Amniotic epithelial cell (primary cell): ENCODE data around the gene KLHL13.
"Not testable (repeated sequence)": the region's sequence is repeated elsewhere in the genome, so short reads cannot be mapped to it uniquely, and the experiment has no call there.

Source experiments
- DNase-seq: peaks from one replicate; pipeline ENCODE4 v3.0.0-alpha.2; 2010; ENCODE audit warnings: low read depth

The KLHL13 gene

DNA sequence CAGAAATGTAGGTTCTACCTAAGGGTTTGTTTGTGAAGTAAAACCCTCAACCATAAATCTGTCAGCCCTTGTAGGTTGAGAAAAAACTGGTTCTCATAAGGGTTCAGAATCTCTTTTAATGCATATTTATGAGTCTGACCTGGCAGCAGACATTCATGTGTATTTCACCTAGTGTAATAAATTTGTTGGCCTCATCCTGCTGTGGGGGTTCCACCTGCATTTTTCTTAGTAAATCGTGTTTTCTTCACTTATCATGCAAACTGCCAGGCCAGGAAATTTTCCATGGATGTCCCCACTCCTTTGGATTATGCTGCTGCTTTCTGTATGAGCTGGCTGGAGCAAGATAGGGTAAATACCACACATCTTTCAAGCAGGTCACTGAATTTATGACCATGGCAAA is 42.4 kb downstream of the KLHL13 start:
- no peak for DNase-seq

DNA sequence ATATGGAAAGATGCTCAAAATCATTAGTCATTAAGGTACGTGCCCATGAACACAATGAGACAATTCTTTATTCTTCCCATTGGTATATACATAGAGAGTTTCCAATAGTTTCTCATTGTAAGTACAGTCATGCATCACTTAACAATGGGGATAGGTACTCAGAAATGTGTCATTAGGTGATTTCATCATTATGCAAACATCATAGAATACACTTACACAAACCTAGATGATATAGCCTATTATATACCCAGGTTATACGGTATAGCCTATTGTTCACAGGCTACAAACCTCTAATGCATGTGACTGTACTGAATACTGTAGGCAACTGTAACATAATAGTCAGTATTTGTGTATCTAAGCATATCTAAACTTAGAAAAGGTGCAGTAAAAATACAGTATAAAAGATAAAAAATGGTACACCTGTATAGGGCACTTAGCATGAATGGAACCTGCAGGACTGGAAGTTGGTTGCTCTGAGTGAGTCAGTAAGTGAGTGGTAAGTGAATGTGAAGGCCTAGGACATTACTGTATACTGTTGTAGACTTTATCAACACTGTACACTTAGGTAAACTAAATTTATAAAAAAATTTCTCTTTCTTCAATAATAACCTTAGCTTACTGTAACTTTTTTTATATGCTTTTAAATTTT is 49.6 kb downstream of the KLHL13 start:
- DNase-seq = no peak

DNA sequence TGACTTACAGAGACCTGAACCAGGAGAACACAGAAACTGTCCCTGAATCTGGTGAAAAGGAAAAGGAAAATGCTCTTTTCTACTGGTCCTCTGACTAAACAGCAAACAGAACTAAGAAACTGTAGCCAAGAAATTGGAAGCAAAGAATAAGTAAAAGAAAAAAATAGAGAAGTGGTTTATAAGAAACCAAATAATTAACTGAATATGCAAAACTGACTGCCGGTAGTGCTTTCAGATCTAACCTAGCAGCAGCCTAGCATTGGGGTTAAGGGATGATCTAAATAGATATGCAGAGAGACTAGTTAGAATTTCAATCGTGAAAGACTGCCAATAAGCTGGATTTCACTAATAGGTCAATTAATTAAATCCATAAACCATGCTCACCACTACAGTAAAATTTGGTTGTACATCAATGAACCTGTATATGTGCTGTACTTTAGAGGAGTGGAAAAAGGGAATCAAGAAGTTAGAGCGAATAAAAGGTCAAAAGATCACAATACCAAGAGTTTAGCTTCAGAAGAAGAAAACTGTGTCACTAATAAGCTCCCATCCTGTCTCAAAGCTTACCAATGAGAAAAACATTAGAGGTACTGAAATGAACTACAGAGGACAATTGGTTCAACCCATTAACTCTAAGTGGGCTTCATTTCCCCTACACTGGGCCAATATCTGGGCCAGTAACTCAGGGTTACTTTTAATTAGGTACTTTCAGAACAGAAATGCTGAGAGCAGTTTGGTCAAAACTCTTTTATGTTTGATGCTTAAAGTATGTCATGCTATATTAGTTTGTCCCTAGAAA is 53.6 kb downstream of the KLHL13 start:
- no peak for DNase-seq

DNA sequence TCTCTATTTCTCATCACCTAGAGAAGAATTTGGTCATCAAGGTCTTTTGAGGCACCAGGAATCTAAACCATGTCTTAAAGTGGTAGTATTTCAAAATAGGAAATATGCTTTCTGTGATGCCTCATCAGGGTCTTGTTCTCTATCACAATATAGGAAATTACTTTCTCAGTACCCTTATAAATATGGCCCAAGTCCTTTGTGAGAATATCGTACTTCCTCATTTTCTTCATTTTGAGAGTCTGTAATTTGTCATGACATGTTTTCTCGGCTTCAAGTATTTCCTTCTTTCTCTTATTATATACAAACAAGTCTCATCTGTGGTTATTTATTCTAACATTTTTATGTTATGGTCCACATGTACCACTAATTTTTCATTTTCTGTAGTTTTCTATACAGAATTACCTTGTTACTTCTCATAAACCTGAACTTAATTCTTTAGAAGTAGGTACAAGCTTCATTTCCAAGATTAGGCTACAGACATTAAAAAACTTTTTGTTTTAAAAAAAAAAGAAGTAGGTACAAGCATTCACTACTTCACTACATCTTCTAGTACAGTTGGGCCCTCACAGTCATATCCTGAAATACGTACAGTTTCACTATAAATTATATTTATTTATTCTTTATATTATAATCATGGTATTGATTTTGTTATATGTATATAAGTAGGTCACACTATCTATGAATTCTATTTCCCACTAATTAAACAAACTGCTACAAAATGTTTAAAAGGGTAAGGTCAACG is 54.4 kb downstream of the KLHL13 start:
- DNase-seq = no peak

DNA sequence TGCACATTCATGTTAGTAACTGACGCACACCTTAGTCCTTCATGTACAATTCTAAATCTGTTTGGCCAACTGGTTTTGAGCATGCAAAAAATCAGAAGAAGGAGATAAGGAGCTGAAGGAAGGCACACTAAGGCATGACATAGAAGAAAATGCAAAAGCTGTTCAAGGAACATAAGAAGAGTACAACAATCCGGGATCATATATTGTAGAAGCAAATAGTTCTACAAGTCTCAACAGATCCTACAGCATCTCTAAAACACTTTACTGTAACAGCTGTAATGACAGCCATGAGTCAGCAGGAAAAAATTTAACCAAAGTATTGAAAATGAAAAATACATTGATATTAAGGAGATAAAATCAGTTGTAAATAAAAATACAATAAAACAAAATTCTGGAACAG is 57.7 kb downstream of the KLHL13 start:
- no peak for DNase-seq

DNA sequence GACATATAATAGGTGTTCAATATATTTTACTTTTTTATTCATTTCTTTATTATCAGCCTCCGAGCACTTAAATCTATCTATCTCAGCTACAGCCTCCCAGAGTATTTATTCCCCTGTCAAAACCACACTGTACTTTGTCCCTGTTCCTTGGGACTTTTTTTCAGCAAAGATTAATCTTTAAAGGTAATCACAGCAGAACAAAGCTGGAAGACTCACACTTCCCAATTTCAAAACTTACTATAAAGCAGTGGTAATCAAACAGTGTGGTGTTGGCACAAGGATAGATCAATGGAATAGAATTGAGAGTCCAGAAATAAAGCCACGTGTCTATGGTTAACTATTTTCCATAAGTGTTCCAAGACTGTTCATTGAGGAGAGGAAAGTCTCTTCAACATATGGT is 59.7 kb downstream of the KLHL13 start:
- DNase-seq = no peak

DNA sequence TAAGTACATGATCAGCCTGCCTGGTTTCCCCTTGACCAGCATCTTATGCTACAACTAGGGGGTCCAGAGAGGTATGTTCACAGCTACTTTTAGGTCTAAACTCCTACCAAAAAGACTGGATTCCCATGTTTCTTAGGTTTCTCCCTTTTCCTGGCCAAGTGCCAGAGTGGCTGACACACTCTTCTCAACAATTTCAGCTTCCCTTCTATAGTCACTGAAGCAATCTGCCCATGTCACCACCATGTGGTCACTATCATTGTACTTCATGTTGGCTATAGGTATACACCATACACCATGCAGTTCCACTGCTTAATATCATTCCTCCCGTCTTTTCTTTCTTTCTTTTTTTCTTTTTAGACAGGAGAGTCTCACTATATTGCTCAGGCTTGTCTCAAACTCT is 66.9 kb downstream of the KLHL13 start:
- DNase-seq = no peak

DNA sequence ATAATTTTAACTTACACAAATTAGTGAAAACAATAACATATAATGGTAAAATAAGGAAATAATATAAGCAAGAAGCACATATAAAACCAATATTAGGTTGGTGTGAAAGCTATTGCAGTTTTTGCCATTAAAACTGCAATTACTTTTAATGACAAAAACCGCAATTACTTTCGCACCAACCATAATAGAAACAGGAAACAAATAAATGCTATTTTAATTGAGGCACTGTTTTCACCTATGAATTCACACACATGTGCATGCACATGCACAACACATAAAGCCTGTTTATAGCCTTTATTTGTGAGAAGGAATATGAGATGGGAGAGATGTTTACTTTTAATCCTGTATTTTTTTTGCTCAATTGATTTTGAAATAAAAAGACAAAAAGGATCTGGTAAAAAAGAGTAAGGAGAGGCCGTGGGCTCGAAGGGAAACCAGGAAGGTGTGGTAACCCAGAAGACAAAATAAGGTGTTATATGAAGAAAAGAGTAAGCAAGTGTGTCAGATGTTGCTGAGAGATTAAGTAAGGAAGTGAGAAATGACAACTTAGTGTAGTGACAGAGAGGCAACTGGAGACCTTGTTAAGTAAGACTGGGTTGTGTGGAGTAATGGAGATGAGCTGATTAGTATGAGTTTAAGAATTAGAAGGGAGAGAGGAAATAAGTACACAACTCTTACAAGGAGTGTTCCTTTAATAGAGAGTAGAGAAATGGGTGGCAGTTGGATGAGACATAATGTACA is 69.0 kb downstream of the KLHL13 start:
- DNase-seq = no peak

DNA sequence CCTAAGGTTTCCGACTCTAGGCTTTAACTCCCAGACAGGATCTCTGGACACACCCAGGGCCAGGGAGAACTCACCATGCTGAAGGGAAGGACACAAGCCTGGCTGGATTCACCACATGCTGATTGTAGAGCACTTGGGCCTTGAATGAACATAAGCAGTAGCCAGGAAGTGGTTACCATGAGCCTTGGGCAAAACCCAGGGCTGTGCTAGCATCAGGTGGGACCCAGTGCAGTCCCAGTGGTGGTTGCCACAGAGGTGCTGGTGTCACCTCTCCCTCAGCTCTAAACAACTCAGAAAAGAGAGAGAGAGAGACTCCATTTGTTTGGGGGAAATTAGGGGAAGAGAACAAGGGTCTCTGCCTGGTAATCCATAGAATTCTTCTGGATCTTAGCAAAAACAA is 77.0 kb downstream of the KLHL13 start:
- DNase-seq = no peak

DNA sequence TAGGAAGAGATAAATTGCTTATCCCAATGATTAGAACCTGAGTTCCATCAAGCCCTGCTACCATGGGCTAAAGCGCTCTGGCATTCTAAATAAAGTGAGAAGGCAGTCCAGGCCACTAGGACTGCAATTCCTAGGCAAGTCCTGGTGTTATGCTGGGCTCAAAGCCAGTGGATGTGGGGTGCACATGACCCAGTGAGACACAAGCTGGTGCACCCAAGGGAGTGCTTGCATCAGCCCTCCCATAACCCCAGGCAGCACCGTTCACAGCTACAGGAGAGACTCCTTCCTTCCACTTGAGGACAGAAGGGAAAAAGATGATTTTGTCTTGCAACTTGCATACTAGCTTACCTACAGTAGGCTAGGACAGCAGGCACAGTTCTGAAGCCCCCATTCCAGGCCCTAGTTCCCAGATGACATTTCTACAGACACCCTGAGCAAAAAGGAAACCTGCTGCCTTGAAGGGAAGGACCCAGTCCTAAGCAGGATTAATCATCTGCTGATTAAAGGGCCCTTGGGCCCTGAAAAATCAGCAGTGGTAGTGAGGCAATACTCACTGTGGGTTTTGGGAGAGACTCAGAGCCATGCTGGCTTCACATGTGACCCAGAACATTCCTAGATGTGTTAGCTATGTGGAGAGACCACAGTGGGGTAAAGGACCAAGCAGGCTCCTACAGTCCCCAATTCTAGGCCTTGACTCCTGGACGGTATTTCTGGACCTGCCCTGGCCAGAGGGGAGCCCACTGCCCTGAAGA is 77.8 kb downstream of the KLHL13 start:
- DNase-seq = no peak

DNA sequence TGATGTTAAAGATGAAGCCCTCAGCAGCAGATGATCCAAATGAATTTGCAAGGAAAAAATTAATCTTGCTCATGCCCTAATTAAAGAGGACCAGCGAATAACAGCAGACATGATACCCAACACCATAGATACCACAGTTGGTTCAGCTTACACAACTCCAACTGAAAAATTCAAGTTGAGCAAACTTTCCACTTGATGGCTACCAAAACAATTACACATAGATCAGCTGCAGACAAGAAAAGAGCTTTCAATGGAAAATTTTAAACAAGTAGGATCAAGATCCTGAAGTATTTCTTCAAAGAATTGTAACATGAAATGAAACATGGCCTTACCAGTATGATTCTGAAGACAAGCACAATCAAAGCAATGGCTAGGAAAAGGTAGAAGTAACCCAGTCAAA is 90.0 kb downstream of the KLHL13 start:
- no peak for DNase-seq

DNA sequence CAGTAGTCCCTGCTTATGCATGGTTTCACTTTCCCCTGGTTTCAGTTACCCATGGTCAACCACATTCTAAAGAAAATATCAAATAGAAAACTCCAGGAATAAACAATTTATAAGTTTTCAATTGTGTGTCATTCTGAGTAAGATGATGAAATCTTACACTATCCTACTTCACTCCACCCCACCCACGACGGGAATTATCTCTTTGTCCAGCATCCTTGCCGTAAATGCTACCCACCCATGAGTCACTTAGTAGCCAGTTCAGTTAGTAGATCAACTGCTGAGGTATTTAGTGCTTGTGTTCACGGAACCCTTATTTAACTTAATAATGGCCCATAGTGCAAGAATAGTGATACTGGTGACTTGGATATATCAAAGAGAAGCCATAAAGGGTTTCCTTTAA is 91.4 kb downstream of the KLHL13 start:
- DNase-seq = no peak

DNA sequence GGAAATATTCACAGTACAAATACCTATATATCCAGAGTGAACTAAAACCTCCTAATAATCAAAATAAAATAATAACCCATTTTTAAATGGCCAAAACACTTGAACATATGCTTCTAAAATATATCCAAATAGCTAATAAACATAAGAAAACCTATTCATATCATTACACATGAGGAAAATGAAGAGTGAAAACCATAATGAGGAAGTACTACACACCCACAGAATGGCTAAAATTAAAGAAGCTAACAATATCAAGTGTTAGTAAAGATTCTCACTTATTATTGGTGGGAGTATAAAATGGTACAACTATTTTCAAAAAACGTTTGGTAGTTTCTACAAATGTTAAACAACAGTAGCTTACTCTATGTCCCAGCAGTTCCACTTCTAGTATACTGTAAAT is 92.1 kb downstream of the KLHL13 start:
- no peak for DNase-seq

DNA sequence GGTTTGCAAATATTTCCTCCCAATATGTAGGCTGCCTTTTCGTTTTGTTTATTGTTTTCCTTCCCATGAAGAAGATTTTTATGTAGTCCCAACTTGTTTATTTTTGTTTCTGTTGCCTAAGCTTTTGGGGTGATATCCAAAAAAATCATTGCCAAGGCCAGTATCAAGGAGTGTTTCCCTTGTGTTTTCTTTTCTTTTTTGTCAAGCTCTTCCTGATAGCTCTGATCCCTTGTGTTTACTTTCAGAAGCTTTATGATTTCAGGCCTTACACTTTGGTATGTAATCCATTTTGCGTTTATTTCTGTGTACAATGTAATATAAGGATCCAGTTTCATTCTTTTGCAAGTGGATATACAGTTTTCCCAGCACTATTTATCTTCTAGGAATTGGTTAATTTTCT is 93.9 kb downstream of the KLHL13 start:
- DNase-seq = no peak

DNA sequence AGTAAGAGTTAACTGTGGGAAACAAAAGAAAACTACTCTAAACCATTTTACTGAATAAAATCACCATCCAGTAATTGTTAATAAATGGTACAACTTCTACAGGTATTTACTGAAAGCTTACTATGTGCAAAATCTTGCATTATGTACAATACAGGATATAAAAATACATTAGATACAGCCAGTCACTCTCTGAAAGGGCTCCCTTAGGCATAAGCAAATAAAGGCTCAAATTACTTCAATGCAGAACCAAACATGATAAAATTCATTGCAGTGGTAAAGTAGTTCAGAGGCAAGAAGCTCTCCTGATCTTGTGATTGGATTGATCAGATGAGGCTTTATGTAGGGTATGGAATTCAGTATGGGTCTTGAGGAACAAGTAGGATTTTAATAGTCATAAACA is 100.2 kb downstream of the KLHL13 start:
- DNase-seq = no peak

DNA sequence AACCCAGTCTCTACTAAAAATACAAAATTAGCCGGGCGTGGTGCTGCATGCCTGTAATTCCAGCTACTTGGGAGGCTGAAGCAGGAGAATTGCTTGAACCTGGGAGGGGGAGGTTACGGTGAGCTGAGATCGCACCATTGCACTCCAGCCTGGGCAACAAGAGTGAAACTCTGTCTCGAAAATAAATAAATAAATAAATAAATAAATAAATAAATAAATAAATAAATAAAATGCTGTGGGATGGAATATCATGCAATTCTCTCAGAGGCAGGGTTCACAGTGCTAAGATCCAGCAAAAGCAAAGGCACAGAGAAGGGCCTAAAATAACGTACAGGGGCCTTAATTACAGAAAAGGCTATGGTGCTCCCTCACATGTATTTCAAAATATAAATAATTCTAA is 114.2 kb downstream of the KLHL13 start:
- DNase-seq = not testable (repeated sequence)

DNA sequence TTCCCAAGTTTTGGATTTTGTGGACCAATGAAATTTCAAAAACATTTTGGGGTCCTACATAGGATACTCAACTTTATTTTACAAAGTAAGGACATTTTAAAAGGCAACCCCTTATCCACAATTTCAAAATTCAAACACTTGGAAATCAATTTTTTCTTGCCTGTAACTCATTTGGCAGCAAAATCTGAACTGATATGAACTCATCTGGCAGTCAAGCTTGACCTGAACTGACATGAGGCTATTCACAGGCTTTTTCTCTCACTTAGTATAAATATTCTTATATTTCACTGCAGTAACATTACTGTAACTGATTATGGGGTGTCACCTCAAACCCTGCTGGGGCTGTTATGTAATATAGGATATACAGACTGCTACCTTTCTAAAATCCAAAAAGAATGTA is 116.1 kb downstream of the KLHL13 start:
- no peak for DNase-seq

DNA sequence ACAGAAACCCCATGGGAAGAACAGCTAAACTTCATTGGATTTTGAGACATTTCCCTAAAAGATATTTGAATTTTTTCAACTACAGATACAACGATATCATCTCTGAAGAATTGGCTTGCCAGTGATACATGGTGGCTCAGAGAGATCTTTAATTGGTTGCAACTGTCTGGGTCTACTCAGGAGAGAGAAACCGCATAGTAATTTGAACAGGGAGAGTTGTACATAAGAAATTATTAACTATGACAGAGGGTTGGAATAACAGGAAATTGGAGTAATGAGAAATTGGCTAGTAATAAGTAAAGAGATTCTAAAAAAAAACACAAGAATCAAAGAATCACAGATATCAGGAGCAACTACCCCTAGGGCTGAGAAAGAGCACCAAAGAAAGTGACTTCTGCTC is 118.4 kb downstream of the KLHL13 start:
- no peak for DNase-seq

DNA sequence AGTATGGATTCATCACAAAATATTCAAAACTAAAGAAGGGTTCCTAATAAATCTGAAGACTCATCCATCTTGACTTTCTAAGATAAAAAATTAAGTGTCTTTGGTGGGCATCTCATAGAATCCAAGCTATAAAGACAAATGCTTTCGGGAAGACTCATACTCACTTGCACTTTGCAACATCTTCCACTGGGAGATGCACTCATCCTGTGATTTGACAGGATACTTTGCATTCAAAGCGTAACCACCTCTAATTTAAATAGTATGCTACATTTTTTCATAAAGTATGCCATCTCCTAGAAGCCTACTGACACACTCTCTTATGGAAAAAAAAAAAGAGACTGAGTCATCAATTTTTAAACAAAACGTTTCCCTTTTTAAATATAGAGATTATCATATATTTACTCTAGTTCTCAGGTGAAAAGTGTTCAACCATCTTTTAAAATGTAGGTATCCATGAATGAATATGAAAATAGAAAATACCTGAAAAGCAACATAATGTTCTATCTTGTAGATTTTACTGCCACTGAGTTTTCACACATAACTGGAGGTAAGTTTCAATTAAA is 119.6 kb downstream of the KLHL13 start:
- DNase-seq = no peak

DNA sequence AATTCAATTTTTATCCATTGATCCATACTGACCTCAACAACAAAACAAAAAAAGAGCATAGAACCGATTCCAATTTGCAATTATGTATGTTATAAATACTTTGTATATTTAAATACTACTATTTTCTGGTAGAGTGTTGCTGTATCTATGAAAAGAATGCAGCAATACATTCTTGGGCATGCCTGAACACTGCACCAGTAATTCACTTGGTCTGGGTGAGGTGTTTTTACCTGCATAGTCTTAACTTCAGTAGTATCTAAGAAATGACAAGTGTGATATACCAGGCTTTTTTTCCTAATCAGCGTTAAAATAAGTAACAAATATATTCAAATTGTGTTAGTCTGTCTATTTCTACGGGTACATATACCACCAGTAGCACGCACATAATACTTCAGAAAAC is 120.2 kb downstream of the KLHL13 start:
- DNase-seq = no peak

DNA sequence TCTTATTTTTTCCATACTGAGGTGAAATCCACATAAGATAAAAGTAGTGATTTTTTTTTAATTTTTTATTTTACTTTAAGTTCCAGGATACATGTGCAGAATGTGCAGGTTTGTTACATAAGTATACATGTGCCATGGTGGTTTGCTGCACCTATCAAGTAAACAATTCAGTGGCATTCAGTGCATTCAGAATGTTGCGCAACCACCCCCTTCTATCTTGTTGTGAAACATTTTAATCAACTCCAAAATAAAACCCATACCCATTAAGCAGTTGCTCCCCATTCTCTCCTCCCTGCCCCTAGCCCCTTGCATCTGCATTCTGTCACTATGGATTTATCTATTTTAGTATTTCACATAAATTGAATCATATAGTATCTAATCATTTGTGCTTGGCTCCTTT is 121.2 kb downstream of the KLHL13 start:
- DNase-seq = no peak
